Transverse colon (tissue), 3 donors: Measurements from ENCODE around the gene CCDC50.

Experiments used
- EP300 ChIP-seq: sonication (generic); formaldehyde crosslinking; IDR thresholded peaks from one replicate; pipeline ENCODE4 v1.6.1; 2017; ENCODE audit warnings: antibody characterized with exemption, low read depth
- POLR2A ChIP-seq: fragments of 450-650 bp; IDR thresholded peaks from one replicate; pipeline ENCODE4 v1.6.1; 2016; ENCODE audit warnings: antibody characterized with exemption, mild to moderate bottlenecking, moderate library complexity
- TF ChIP-seq, protein P1 (sequence below), 5 experiments: fragments of 200-600 bp in 3 of 5; fragments of 450-650 bp in 2 of 5; sonication (generic) in 3 of 5; IDR thresholded peaks; 1 replicate in 2 of 5; 2 replicates in 3 of 5; pipeline ENCODE4 v1.5.1; 2016 to 2017; ENCODE audit warnings: antibody characterized with exemption in 5 of 5, inconsistent platforms in 3 of 5, mild to moderate bottlenecking in 2 of 5, moderate library complexity in 1 of 5

DNA sequence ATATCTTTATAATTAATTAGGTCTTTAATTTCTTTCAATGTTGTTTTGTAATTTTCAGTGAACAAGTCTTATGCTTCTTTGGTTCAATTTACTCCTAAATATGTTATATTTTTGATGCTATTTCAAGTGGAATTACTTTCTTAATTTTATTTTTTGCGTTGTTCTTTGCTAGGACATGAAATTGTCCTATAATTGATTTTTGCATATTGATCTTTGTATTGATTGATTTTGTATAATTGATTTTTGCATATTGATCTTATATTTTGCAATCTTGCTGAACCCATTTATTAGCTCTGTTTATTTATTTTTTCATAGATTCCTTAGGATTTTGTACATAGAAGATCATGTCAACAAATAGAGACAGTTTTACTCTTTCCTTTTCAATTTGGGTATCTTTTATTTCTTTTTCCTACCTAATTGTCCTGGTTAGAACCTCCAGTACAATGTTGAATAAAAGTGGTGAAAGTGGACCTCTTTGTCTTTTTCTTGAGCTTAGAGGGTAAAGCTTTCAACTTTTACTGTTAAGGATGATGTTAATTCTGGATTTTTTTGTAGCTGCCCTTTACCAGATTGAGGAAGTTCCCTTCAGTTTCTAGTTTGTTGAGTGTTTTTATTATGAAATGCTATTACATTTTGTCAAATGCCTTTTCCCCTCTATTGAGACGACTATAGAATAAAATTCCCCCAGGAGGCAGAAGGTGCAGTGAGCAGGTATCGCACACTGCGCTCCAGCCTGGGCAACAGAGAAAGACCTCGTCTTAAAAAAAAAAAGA is 36.8 kb upstream of the CCDC50 start:
- TF ChIP-seq, protein P1, sequence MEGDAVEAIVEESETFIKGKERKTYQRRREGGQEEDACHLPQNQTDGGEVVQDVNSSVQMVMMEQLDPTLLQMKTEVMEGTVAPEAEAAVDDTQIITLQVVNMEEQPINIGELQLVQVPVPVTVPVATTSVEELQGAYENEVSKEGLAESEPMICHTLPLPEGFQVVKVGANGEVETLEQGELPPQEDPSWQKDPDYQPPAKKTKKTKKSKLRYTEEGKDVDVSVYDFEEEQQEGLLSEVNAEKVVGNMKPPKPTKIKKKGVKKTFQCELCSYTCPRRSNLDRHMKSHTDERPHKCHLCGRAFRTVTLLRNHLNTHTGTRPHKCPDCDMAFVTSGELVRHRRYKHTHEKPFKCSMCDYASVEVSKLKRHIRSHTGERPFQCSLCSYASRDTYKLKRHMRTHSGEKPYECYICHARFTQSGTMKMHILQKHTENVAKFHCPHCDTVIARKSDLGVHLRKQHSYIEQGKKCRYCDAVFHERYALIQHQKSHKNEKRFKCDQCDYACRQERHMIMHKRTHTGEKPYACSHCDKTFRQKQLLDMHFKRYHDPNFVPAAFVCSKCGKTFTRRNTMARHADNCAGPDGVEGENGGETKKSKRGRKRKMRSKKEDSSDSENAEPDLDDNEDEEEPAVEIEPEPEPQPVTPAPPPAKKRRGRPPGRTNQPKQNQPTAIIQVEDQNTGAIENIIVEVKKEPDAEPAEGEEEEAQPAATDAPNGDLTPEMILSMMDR (IDR thresholded peaks at IDR 0.05), result no peak
- TF ChIP-seq POLR2A (no peak), EP300 (no peak)
